Stimulated activated CD8-positive, alpha-beta memory T cell treated with anti-CD3 and anti-CD28 coated beads, Interleukin-15, amount 100 ng/mL, for 48 hours (primary cell): Measurements from ENCODE around the gene COASY.
A peak's percentile ranks its signal among the peaks of the same experiment; 100 is the strongest.

Experiments
- DNase-seq, 2 donors: peaks; one replicate each; pipeline ENCODE4 v3.0.0-alpha.2; 2020; ENCODE audit warnings: low read depth in 2 of 2

The COASY gene

GRCh38 chr17:42561897-42562387 lies at the start of gene COASY:
Gene COASY, plus strand, starts transcription at chr17:42562148. Its CDS starts 475 bp downstream, at chr17:42562623.
- peak; percentile 85 to 88 for DNase-seq

- DNase-seq, result no peak
Measured at GRCh38 chr17:42512246-42512645, 49.7 kb upstream of the COASY start.

DNA sequence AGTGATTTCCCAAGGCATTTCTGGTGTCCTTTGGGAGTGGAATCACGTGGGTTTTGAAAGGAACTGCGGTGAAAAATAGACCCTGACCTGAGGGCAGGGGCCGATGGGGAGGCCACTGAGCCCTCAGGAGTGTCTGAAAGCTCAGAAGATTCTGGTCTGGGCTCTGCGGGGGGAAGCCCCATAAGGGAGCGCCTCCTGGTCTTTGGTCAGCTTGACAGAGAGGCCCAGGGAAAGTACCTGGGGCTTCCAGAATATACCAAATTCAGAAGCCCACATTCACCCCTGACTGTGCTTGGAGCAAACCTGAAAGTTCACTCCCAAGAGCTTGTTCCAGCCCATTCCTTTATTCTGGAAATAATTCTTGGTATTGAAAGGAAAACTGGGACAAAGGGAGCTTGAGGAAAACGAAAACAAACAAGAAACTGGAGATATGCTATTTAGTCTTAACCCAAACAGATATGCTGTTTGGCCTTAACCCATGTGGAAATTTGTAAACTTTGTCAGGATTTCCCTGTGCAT lies 49.2 kb upstream of the COASY start:
- DNase-seq, result no peak

GRCh38 chr17:42513686-42514085 lies 48.3 kb upstream of the COASY start:
- DNase-seq, result no peak

DNA sequence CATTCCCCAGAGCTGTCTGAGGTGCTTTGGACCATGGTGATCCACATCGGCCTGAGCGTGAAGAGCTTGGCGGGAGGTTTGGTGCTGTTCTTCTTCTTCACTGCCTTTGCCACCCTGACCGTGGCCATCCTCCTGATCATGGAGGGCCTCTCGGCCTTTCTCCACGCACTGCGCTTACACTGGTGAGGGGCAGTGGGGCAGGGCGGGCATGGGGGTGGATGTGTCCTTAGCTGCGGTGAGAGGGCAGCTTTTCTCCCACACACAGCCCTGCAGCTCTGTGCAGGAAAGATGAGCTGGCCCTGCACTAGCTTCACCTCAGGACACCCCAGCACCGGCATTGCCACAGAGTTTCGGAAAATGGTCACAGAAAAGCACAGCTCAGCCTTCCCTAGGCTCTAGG lies 47.7 kb upstream of the COASY start:
- DNase-seq, result no peak

- no peak for DNase-seq
Measured at GRCh38 chr17:42514867-42515266, 47.1 kb upstream of the COASY start.

GRCh38 chr17:42517516-42517915 lies 44.4 kb upstream of the COASY start:
- DNase-seq, result peak; percentile 55

DNA sequence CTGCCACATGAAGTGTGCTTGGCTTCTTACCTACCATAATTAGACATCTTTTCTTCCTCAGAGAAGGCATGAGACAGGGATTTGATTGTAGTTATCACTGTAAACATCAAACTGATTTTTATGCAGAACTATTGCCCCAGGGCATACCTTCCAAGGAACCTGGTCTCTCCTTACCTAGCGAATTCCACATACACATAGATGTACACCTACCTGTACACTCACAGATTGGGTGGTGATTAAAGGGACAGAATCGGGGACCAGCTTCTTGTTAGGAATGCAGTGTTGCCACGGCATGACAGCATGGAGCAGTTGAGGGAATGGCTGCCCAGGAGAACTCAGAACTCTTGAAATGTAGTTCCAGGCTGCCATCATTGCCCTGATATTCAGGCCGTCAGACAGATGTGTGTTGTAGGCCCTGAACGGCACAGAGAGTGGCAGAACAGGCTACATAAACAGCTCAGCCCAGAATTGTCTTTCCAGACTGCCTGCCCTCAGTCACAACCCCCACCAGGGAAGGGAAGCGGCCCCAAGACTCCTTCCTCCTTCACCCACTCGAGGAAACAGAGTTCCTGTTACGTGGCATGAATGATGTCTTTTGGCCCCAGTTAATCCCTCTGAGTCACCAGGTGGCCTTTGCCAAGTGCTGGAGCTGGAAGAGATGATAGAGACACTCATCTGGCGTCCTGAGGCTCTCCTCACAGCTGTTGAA lies 43.7 kb upstream of the COASY start:
- DNase-seq, result no peak

- DNase-seq, result no peak
Measured at GRCh38 chr17:42518755-42519545, 43.0 kb upstream of the COASY start.

- DNase-seq, result no peak
Measured at GRCh38 chr17:42519546-42520491, 42.1 kb upstream of the COASY start.

GRCh38 chr17:42520540-42520951 lies 41.4 kb upstream of the COASY start:
- DNase-seq, result no peak

DNA sequence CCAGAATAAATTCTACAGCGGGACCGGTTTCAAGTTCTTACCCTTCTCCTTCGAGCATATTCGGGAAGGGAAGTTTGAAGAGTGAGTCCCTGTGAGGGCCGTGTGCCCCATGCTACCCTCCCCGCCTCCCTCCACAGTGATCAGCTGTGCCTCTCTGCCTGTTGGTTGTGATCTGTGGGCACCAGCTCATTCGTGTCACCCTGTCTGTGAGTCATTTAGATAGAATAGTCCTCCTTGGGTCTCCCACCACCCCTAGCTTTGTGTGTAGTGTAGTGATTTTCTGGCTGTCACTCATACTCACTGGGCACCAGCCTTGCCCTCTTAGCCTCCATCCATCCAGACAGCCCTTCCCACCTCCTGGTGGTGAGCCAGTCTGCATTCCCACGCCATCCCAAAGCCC lies 40.9 kb upstream of the COASY start:
- DNase-seq, result no peak

GRCh38 chr17:42521666-42522262 lies 40.2 kb upstream of the COASY start:
- no peak for DNase-seq

GRCh38 chr17:42522263-42522790 lies 39.6 kb upstream of the COASY start:
- no peak for DNase-seq

DNA sequence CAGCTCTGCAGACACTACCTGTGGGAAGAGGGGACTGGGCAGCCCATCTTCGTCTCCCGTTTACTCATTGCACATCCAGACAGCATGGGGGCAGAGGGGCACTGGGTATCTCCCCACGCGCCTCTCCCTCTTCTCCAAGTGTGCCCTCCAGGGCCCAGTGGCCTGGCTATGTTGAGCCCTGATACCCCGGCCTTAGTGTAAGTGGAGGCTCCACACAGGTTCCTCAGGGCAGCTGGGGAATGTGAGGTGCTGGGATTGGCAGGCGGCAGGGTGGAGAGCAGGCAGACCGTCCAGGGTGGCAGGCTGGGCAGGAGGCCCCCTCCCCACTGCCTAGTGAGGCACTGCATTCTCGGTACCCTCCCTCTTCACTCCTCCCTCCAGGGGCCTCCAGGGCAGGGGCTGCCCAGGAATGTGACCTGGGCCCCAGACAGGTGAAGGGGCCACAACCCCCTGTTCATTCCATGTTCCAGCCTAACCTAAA lies 39.1 kb upstream of the COASY start:
- DNase-seq, result no peak

- DNase-seq, result no peak
Measured at GRCh38 chr17:42525221-42525620, 36.7 kb upstream of the COASY start.

DNA sequence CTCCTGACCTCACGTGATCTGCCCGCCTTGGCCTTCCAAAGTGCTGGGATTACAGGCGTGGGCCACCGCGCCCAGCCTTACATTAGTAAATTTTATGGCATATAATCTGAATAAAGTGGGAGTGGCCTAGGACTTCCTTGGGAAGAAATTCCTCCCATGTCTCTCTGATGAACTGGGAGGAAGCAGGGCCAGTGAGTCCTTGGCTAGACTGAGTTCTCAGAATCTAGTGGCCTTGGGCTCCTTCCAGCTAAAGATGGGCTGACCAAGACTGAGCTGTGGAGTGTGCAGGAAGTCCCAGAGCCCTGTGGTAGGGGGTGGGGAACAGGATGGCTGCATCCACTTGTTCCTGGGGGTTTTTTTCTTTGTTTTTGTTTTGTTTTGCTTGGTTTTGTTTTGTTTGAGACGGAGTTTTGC lies 35.9 kb upstream of the COASY start:
- no peak for DNase-seq

GRCh38 chr17:42527932-42528331 lies 34.0 kb upstream of the COASY start:
- no peak for DNase-seq

DNA sequence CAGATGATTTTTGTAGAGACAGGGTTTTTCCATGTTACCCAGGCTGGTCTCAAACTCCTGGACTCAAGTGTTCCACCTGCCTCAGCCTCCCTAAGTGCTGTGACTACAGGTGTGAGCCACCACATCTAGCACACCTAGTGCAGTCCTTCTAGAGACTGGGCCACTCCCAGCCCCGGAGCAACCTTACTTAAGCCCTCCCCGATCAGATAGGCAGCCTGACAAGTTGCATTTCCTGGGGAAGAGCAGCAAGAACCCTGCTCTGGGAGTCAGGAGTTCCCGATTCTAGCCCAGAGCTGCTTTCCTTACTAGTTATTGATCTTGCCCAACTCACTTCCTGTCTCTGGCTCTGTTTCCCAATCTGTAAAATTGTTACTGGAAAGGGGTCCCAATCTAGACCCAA lies 32.9 kb upstream of the COASY start:
- no peak for DNase-seq

GRCh38 chr17:42530952-42531454 lies 30.9 kb upstream of the COASY start:
- no peak for DNase-seq
